Measurements from ENCODE around the gene ACSS2.

- TF ChIP-seq CTCF (IDR thresholded peaks at IDR 0.05; ENCODE audit: low read length), result peak; percentile 49
- TF ChIP-seq EZH2 (IDR thresholded peaks at IDR 0.05; ENCODE audit: borderline replicate concordance, low read length), result no peak
Observed at GRCh38 chr20:34834459-34834893, 41.9 kb upstream of the ACSS2 start.
